Epithelial cell of proximal tubule (primary cell): ENCODE data around the gene SEMA4C. TPM values are rescaled to one million over a fixed set of nuclear protein-coding genes. Genes with fewer than 3 reads are reported as not detected.
"Not testable (repeated sequence)": the region's sequence is repeated elsewhere in the genome, so short reads cannot be mapped to it uniquely, and the experiment has no call there.

ENCODE experiments used
- DNase-seq: peaks from one replicate; pipeline ENCODE4 v3.0.0-alpha.2; 2011; ENCODE audit warnings: low read depth
- H3K4me3 ChIP-seq: 2 replicates; pipeline ENCODE4 v1.5.1; 2011; ENCODE audit warnings: low read depth, mild to moderate bottlenecking, low read length
- CTCF ChIP-seq: conservative IDR thresholded peaks from 2 replicates; pipeline ENCODE4 v1.5.1; 2012; ENCODE audit warnings: low read depth, mild to moderate bottlenecking, low read length
- total RNA-seq: library from RNA; depleted of rRNA; stranded (reverse); fragments of >200 nt; gene quantifications from 2 replicates; pipeline ENCODE4 v1.2.3, GENCODE V29; 2015

SEMA4C gene
- total RNA-seq, 1 donor from 2014 or later, result 35.3 TPM

GRCh38 chr2:96890252-96890651, 20.4 kb upstream of the SEMA4C start:
- no peak overlapping the region for H3K4me3 ChIP-seq
- DNase-seq, result no peak
- no peak for TF ChIP-seq CTCF

GRCh38 chr2:96889502-96889901, 19.6 kb upstream of the SEMA4C start:
- not testable (repeated sequence) for DNase-seq, H3K4me3 ChIP-seq

- DNase-seq, result no peak
- TF ChIP-seq CTCF, result no peak
- no peak overlapping the region for H3K4me3 ChIP-seq
These were observed 18.5 kb upstream of the SEMA4C start for GRCh38 chr2:96888072-96889011.

GRCh38 chr2:96887493-96888012, 17.7 kb upstream of the SEMA4C start:
- H3K4me3 ChIP-seq, result no peak overlapping the region
- no peak for DNase-seq
- no peak for TF ChIP-seq CTCF

- no peak overlapping the region for H3K4me3 ChIP-seq
- DNase-seq, result no peak
- no peak for TF ChIP-seq CTCF
These were observed 15.8 kb upstream of the SEMA4C start for GRCh38 chr2:96885432-96886347.

GRCh38 chr2:96884299-96885094, 14.6 kb upstream of the SEMA4C start:
- no peak overlapping the region for H3K4me3 ChIP-seq
- TF ChIP-seq CTCF, result no peak
- no peak for DNase-seq
